Measurements from ENCODE around the gene IMPA2.
"Not testable (repeated sequence)": the region's sequence is repeated elsewhere in the genome, so short reads cannot be mapped to it uniquely, and the experiment has no call there.

The IMPA2 gene

DNA sequence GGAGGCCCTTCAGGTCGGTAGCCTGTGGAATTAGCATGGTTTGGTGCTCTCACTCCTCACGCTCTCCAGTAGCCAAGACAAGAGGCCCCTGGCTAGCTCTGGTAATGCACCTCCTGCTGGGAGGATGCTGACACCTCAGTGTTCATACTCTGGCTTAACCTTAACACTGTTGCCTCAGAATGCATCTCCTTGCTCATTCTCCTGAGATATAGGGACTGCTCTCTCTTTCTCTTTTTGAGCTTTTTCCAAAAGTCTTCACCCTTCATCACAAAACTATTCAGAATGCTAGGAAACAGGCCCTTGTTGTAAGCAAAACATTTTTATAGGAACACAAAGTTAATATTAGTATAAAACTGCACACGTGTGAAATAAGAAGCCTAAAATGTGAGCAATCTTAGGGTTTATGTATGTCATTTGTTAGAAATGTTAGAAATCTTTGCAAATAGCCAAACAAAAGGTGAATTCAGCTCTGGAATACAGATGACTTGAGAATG is 17.3 kb upstream of the IMPA2 start:
- DNase-seq: no peak

DNA sequence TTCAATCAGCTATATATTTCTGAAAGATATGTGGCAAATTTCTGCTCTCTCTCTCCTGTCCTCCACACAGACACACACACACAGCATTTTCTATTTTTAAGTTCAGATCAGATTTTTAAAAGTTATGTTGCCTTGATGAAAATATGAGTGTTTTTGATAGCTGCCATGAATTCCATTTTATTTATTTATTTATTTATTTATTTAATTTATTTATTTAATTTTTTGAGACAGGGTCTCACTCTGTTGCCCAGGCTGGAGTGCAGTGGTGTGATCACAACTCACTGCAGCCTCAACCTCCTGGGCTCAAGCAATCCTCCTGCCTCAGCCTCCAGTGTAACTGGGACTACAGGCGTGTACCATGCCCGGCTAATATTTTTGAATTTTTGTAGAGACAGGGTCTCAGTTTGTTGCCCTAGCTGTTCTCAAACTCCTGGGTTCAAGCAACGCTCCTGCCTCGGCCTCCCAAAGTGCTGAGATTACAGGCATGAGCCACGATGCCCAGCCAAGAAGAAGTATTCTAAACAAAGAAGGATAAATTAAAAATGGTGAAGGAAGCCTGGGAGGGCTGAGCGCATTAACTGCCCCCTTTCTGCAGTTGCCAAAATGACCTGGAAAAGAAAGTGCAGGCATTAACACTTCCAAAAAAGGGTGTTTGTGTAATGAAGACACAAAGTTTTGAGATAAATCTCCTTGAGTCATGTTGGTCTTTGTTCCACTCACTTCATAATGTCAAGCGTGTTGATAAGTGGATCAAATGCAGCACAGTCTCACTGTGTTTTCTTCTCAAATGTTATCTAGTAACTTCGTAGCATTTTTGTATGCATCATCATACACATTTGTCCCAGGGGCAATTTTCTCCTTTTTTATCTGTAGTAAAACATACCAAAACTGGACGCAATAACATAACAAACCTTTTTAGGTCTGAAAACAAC is 11.1 kb upstream of the IMPA2 start:
- no peak for DNase-seq

DNA sequence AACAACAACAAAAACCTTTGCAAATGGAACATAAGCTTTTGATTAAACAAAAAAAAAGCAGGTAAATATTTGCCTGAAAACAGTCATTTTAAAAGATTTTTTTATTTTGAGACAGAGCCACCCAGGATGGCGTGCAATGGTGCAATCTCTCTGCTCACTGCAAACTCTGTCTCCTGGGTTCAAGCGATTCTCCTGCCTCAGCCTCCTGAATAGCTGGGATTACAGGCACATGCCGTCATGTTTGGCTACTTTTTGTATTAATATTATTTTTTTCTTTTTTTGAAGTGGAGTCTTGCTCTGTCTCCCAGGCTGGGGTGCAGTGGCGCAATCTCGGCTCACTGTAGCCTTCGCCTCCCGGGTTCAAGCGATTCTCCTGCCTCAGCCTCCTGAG is 10.5 kb upstream of the IMPA2 start:
- DNase-seq: not testable (repeated sequence)

DNA sequence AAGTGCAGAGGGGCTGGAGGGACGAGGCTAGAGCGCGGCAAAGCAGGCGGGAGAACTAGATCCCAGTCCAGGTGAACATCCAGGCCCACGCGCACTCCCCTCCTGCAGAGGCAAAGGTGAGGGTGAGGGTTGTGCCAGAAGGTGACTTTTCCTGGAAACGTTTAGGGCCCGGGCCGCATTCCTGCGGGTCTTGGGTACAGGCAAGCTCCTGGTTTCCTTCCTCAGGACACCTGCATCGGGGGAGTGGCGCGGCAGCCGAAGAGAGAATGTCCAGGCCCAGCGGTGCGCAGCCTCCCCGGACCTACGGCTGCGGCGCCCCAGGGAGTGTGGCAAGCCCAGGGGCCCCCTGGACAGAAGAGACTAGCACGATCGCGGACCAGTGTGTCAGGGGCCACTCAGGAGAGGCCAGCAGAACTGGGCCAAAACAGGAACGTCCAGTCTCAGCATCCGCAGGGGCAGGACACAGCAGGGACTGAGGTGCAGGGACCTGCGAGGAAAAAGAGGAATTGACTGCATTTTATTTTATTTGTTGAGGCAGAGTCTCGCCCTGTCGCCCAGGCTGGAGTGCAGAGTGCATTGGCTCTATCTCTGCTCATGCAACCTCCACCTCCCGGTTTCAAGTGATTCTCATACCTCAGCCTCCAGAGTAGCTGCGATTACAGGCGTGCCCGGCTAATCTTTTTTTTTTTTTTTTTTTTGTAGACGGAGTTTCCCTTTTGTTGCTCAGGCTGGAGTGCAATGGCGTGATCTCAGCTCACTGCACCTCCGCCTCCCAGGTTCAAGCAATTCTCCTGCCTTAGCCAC is 8.7 kb upstream of the IMPA2 start:
- DNase-seq: no peak

DNA sequence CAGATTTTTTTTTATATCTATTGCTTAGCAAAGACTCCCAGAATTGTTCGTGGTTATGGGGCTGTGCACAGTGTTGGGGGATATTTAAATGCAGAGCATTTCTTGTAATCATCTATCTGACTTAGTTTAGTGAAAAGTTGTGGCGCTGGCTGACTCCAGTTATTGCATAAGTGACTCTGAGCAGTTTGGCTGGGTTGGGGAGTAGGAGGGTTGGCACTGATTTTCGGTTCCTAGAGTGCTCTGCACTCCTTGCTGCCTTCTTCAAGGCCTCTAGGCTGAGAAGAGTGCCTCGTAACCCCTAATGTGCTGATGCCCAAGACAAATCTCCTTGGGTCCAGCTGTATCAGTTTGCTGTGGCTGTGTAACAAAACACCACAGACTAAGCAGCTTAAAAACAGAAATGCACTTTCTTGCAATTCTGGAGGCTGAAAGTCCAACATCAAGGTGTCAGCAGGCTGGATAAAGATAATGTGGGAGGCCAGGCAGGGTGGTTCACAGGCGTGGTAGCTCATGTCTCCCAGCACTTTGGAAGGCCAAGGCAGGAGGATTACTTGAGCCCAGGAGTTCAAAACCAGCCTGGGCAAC is 6.5 kb upstream of the IMPA2 start:
- no peak for DNase-seq

DNA sequence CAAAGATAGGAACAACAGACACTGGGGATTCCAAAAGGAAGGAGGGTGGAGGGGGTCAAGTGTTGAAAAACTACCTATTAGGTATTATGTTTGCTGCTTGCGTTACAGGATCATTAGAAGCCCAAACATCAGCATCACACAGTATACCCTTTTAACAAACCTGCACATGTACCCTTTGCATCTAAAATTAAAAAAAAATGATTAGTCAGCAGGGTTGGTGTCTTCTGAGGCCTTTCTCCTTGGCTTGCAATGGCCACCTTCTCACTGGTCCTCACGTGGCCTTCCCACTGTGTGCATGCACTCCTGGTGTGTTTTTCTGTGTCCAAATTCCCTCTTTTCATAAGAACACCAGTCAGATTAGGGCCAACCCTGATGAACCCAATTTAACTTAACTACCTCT is 5.6 kb upstream of the IMPA2 start:
- DNase-seq: no peak

DNA sequence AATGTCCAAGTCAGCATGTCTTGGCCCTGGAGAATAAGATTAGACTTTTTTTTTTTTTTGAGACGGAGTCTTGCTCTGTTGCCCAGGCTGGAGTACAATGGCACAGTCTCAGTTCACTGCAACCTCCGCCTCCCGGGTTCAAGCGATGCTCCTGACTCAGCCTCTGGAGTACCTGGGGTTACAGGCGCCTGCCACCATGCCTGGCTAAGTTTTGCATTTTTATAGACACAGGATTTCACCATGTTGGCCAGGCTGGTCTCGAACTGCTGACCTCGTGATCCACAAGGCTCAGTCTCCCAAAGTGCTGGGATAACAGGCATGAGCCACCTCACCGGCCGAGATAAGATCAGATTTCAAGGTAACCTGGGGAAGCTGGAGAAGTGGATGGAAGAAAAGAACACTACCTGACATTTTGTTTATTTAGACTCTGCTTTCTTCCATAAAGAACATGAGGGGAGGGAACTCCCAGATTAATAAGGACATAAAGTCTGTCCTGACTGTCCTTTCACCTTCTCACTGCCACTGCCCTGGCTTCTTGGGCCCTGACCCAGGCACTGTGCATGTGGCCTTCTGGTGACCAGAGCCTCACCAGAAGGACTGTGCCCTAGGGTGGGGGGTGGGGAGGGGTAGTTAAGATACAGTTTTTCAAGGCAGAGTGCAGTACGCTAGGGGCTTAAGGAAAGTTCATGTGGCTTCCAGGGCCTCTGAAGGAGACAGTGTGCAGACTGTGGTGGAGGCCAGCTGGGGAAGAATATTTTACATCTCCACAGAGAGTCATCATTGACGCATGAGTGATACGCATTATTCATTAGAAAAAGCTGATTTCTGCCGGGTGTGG is 4.8 kb upstream of the IMPA2 start:
- DNase-seq: no peak

DNA sequence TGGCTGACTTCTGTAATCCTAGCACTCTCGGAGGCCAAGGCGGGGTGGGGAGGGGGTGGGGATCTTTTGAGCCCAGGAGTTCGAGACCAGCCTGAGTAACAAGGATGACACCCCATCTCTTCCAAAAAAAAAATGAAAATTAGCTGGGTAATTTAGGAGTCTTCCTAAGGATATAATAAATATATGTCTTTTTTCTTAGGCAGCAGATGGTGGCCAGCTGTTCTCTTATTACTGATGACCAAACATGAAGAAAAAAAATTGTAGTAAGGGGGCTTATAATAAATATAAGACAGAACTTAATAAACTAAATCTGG is 4.2 kb upstream of the IMPA2 start:
- no peak for DNase-seq

DNA sequence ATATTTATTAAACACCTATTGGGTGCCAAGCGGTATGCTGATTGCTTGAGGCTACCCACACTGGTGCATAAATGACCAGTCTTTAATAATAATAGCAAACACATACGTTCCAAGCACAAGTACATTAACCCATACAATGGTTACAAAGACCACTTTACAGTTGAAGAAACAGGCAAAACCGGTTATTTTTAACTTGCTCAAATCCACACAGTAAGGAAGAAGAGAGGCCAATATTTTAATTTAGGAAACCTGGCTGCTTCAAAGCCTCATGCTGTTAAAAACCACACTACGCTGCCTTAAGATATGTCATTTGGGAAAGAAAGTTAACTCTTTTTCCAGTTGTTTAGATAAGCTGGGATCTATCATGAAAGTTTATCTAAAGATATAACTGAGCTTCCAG is 2.4 kb upstream of the IMPA2 start:
- no peak for DNase-seq

DNA sequence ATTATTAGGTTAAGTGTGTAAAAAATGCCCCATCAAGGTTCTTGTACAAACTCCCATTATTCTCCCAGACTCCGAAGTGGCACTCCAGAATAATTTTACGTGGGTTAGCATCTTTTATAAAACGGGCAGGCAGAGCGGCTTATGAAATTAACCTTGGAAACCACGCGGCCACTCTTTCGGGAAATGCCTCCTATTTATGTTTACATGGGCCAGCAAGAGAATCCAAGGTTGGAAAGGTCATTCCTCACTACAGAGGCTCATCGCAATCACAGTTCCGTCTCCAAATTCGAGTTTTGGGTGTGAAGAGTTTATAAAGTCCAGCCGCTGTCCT is 1.2 kb upstream of the IMPA2 start:
- no peak for DNase-seq

DNA sequence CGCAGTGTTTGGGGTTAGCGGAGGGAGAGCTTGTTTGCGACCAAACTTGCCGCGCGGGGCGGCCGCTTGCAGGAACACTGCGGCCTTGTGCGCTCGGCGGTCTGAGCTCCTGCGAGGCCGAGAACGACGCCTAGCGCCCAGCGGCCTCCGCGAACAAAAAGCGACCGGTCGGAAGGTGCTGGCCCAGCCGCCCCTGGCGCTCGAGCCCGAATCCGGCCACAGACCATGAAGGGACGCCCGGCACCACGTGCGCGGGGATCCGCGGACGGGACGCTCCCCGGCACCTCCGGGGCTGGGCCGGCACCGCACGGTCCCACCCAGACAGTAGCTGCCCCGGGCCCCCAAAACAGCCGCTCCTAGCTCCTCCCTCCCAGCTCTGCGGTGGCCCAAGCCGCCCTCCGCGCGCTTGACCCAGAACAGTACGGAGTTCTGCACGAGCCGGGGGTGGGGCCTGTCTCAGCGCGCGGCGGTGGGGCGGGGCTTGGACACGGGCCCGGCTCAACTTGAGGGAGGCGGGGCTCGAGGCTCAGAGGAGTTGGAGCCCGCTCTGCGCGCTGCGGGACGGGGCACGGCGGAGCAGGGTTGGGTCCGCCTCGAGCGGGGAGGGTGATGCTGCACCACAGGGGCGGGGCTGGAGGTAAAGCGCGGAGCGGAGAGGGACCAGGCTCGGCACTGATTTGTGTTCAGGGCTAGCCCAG is 664 bp upstream of the IMPA2 start:
- DNase-seq: peak; percentile 94

DNA sequence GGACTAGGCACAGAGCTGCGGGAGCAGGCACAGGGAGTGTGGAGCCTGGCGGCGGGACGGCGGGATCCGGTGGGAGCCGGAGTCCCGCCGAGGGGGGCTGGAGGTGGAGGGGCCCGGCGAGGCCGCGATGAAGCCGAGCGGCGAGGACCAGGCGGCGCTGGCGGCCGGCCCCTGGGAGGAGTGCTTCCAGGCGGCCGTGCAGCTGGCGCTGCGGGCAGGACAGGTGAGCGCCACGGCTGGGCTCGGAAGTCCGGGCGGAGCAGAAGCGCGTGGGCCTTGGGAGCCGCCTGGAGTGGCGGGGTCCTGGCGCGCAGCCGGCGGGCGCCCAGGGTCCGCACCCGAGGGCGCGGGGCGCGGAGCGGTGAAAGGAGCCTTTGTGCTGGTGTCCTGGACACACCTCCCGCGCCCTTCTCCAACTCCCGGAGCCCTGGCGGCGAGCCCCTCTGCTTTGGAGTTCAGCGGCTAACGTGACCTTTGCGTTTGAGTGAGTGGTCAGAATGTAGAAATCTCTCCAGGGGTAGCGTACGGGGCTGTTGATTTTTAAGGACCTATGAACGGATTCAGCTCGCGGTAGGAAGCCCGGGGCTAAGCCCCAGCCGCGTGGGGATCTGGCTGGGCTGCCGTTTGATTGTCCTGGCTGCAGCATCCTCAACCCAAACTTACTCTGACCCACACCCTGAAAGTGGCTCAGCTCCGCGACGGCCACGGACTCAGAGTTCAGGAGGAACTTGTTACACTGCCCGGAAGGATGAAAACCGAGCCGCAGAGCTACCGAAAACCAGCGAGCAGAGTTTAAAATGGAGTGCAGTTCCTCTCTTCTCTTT is 448 bp downstream of the IMPA2 start:
- peak; percentile 10 to 16 for DNase-seq

DNA sequence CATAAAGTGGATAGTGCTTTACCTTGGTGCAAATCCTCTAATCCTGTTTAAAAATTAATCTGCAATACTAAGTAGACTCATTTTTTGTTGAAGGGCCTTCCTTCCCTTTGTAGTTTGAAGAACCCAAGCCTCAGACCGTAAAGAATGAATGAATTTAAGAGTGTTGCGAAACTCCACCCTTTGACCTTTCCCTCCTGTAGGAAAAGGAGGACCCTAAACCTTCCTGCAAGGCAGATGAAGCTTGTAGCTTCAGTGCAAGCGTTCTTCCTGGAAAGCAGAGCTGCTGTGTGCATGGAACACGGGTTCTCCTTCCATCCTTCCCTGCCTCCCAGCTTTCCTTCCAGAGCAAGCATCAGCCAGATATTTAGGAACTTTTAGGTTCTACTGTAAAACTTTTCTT is 1.7 kb downstream of the IMPA2 start:
- DNase-seq: no peak

DNA sequence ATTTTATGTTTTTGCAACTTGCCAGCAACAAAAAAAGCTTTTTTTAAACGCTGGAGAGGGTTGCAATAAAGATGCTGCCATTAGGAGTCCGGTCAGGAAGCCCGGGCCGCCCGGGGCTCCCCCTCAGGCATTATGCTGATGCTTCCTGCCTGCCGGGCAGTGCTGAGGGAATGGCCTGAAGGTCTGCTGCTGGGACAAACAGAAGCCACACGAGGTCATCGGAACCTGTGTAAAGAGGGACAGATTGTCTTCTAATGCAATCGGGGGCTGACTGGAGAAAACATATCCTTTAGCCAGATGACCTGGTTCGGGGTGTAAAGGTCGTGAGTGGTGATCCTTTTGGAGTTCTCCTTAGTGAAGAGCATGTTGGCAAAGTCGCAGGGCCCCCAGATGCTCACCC is 2.3 kb downstream of the IMPA2 start:
- DNase-seq: no peak

DNA sequence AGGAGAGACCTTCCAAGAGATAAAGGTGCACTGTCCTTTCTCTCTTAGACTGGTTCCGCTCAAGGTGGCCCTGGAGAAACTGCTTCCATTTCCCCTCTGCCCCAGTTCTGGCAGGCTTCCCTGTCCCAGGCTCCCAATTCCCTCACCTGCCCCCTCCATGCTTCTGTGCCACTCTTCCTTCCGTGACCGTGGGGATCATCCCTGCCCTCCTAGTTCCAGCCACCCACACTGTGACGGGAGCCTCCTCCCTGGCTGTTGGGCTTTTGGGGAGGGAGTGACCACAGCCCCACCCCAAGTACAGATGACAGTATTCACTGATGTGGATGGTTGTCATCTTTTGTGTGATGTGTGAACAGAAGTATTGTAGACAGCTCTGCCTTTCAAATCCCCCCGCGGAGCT is 2.8 kb downstream of the IMPA2 start:
- DNase-seq: no peak

DNA sequence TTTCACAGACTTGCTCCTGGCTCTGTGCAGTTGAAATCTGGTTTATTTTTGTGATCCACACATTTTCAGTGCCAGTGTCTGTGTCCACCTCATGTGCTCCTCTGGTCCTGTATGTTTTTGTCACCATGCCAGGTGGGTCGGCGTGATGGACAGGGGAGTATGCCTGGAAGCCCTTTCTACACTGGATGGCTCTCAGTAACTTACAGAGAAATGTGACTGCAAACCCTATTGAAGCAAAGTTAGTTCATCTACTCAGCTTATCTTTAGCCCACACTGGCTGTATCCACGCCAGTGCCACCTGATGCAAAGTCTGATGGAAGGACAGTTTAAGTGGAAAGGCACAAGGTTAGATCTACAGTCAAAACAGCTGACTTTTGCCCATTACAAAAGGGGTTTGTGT is 4.3 kb downstream of the IMPA2 start:
- DNase-seq: no peak

DNA sequence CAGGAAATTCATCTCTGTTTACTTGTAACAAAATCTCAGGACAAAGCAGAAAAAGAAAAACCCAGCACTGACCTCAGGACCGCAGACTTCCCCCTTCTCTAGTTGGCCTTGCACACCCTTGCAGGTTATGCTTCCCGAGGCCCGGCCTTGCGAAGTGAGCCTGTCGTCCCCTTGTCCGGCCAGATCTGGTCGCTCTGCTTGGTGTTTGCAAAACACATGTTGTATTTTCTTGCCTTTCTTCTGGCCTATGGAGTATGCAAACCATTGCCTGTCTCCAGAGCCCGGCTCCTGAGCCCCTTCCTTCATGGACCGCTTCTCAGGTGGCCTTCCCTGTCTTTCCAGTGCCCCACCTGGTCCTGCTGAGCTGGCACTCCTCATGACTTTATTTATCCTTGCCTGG is 4.8 kb downstream of the IMPA2 start:
- DNase-seq: no peak

DNA sequence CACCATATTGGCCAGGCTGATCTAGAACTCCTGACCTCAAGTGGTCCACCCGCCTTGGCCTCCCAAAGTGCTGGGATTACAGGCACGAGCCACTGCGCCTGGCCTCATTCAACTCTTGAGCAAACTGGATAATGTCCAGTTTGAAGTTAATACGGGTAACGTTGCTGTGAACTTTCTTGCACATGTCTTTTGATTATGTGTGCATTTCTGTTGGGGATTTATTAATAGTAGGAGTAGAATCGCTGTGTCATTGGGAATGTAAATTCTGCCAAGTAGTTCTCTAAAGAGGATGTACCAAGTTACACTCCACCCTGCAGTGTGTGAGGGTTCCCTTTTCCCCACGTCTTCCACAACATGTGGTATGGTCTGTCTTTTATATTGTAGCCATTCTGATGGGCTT is 6.2 kb downstream of the IMPA2 start:
- no peak for DNase-seq

DNA sequence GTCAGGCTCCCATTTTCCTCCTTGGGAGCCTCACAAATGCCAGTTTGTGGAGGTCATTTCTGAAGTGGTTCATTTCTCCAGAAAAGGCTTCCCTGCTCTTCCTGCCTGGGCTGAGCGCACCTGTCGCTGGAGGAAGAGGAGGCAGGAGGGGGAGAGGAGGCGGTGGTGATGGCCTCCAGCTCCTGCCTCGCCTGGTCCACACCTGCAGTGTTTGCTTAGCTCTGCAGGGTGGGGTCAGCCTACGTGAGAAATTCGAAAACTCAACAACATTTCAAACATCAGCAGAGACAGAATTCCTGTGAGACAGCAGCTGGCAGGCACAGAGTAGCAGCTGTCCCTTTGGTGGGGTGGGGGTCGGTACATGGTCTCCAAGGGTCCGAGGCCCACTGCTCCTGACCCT is 7.9 kb downstream of the IMPA2 start:
- no peak for DNase-seq

DNA sequence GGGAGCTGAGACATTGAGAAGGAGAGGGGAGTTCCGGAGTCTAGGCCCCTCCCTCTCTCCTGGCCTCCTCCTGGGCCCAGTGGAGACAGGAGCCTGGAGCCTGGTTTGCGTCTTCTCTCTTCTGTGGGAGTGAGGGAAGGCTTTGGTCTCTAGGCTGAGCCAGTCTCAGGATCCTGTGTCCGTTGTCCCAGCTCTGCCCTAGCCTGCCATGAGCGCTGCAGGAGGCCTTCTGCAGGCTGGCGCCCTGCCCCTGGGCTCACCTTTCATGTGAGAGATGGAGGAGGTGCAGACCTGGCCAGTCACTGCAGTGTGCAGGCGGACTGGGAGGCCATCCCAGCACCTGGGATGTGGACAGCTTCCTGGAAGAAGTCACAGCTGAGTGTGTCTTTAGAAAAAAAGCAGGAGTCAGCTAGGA is 8.7 kb downstream of the IMPA2 start:
- DNase-seq: no peak

DNA sequence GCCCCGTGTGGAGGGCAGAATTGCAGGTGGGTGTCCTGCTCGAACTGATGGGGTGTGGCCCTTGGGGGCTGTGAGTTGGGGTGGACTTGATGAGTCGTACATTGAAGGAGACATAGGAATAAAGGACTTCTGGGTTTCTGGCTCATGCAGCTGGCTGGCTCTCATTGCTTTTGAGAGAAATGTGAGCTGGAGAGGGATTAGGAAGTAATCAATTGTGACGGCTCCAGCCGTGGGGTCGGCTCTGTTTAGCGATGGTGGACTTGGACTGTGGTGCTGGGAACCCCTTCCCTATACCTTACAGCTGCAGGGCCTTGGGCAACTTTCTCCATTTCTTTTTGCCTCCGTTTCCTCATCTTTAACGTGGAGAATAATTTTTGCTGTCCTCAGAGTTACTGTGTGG is 9.2 kb downstream of the IMPA2 start:
- DNase-seq: no peak

Data from stimulated activated CD4-positive, alpha-beta T cell treated with anti-CD3 and anti-CD28 coated beads, Interleukin-2, amount 100 ng/mL, for 48 hours (primary cell).